ENCODE measurements around the gene CD84. TPM values are rescaled to one million over a fixed set of nuclear protein-coding genes. Genes with fewer than 3 reads are reported as not detected.

The CD84 gene
- total RNA-seq, 2 donors from 2014 or later = 1.2 to 6.7 TPM

DNA sequence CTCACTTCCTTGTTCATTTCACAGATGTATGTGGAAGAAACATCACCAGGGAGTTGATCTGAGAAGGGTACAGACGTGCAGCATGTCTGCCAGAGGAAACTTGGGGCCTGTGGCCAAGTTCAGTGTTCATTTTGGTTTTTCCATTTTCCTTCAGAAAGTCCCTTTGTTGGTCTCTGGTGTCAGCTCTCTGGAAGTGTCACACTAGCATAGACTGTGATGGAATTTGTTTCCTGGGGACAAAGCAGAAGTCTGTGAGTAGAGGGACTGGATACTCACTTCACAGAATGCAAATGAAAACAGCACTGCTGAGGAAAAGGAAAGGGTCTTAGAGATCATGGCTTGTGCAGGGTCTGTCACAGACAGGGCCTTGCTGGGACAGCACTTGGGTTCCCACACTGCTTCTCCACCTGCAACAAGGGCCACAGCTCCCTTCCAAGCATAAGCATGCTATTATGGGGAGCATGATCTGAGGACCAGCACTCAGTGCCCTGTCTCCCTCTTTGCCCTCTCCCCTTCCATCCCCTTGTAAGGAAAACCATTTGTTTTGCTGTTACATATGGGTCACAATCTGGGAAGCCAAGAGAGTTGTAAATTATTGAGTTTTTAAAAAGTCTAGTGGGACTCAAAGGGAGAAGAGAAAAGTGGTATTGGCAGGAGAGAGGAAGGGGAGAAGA, 31.4 kb upstream of the CD84 start:
- TF ChIP-seq POLR2A (IDR thresholded peaks at IDR 0.05) = no peak
- no peak for TF ChIP-seq CTCF (IDR thresholded peaks at IDR 0.05)
- TF ChIP-seq POLR2AphosphoS5 (IDR thresholded peaks at IDR 0.05) = no peak
- intact Hi-C loops (cut with DNase I) = no loop called here
- Histone ChIP-seq H3K9me3 (no peaks in the 10 kb centered on the region), H3K27me3 (replicated peaks; ENCODE audit: insufficient read depth) (no peaks in the 10 kb centered on the region), H3K4me3 (no peak overlapping the region), H3K36me3 (no peaks in the 10 kb centered on the region), H3K4me1 (replicated peaks) (no peaks in the 10 kb centered on the region), H3K27ac (no peak overlapping the region)
- no peak for DNase-seq (ENCODE audit: low spot score)
- 0% methylated on average over 1 of the region's 1 CpG for WGBS

DNA sequence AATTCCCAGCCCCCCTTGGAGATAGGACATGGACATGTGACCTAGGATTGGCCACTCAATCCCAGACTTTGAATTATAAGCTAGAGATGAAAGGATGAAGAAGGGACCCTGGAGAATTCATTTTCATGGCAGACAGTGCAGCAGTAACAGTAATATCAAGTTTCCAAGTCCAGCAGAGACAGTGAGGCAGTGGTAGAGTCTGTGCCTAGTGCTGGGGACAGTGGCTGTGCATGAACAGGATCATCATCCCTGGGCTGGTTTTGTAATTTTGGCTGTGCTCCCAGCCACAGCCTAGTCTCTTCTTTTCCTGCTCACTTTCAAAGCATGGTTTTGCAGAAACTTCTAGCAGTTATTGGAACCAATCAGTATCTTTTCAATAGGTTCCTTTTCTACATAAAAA, 29.6 kb upstream of the CD84 start:
- no peak overlapping the region for H3K4me3 ChIP-seq
- no peak for DNase-seq (ENCODE audit: low spot score)
- TF ChIP-seq CTCF (IDR thresholded peaks at IDR 0.05) = no peak
- TF ChIP-seq POLR2A (IDR thresholded peaks at IDR 0.05) = no peak
- TF ChIP-seq POLR2AphosphoS5 (IDR thresholded peaks at IDR 0.05) = no peak
- intact Hi-C loops (cut with DNase I) = loop anchor here (5.0 kb wide), 1 partner anchor 182 kb away; no protein-coding TSS in a partner anchor
- no peak overlapping the region for H3K27ac ChIP-seq
- no peaks in the 10 kb centered on the region for H3K4me1 ChIP-seq (replicated peaks)
- H3K9me3 ChIP-seq = no peaks in the 10 kb centered on the region
- no peaks in the 10 kb centered on the region for H3K36me3 ChIP-seq
- H3K27me3 ChIP-seq (replicated peaks; ENCODE audit: insufficient read depth) = no peaks in the 10 kb centered on the region

- no peak overlapping the region for H3K4me3 ChIP-seq
- no peaks in the 10 kb centered on the region for H3K27me3 ChIP-seq (replicated peaks; ENCODE audit: insufficient read depth)
- no peaks in the 10 kb centered on the region for H3K4me1 ChIP-seq (replicated peaks)
- no peaks in the 10 kb centered on the region for H3K36me3 ChIP-seq
- no peak for DNase-seq (ENCODE audit: low spot score)
- H3K9me3 ChIP-seq = no peaks in the 10 kb centered on the region
- intact Hi-C loops (cut with DNase I) = loop anchor here (5.0 kb wide), 1 partner anchor 181 kb away; no protein-coding TSS in a partner anchor
- H3K27ac ChIP-seq = no peak overlapping the region
- WGBS = 50% methylated on average over 2 of the region's 2 CpGs
- TF ChIP-seq CTCF (IDR thresholded peaks at IDR 0.05) = no peak
- TF ChIP-seq POLR2AphosphoS5 (IDR thresholded peaks at IDR 0.05) = no peak
- no peak for TF ChIP-seq POLR2A (IDR thresholded peaks at IDR 0.05)
These were observed 29.2 kb upstream of the CD84 start for GRCh38 chr1:160608514-160608913.

DNA sequence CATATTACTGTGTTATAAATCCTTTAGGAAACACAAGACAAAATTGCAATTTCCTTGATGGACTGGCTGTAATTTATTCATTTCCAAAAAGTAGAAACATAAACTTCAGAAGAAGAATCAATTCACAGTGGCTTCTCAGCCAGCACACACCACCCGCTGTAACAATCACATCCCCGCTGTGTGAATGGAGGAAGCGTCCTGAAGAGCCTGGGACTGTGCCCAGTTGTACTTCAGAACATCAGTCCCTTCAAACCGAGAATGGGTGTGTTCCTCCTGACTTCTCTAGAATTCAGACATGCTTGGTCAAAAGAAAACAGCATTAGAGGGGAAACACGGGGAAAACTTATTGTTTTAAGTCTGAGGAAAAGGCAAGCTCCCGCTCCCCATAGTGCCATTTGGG, 28.8 kb upstream of the CD84 start:
- H3K9me3 ChIP-seq = no peaks in the 10 kb centered on the region
- WGBS = 77% methylated on average over 6 of the region's 6 CpGs
- no peak overlapping the region for H3K4me3 ChIP-seq
- no peaks in the 10 kb centered on the region for H3K36me3 ChIP-seq
- no peak for DNase-seq (ENCODE audit: low spot score)
- H3K4me1 ChIP-seq (replicated peaks) = no peaks in the 10 kb centered on the region
- H3K27ac ChIP-seq = no peak overlapping the region
- H3K27me3 ChIP-seq (replicated peaks; ENCODE audit: insufficient read depth) = no peaks in the 10 kb centered on the region
- TF ChIP-seq POLR2AphosphoS5 (IDR thresholded peaks at IDR 0.05) (no peak), POLR2A (IDR thresholded peaks at IDR 0.05) (no peak), CTCF (IDR thresholded peaks at IDR 0.05) (no peak)
- intact Hi-C loops (cut with DNase I) = loop anchor here (5.0 kb wide), 1 partner anchor 181 kb away; no protein-coding TSS in a partner anchor

DNA sequence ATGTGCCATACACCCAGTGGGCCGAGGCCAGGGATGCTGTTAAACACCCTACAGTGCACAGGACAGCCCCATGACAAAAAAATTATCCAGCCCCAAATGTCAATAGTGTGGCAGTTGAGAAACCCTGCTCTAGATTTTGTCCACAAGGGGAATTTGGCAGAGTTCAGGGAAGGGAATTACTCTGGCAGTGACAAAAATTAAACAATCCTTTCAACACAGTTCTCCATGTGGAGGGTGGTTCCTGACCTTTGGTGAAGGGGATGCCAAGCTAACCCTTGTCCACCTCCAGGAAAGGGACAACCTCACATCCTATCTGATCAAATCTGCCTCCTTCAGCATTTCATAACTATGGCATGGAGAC, 28.4 kb upstream of the CD84 start:
- Histone ChIP-seq H3K4me3 (no peak overlapping the region), H3K9me3 (no peaks in the 10 kb centered on the region), H3K36me3 (no peaks in the 10 kb centered on the region), H3K27me3 (replicated peaks; ENCODE audit: insufficient read depth) (no peaks in the 10 kb centered on the region), H3K4me1 (replicated peaks) (no peaks in the 10 kb centered on the region), H3K27ac (no peak overlapping the region)
- DNase-seq (ENCODE audit: low spot score) = no peak
- WGBS = 93% methylated on average over 1 of the region's 1 CpG
- intact Hi-C loops (cut with DNase I) = loop anchor here (5.0 kb wide), 1 partner anchor 180 kb away; no protein-coding TSS in a partner anchor
- no peak for TF ChIP-seq CTCF (IDR thresholded peaks at IDR 0.05)
- no peak for TF ChIP-seq POLR2AphosphoS5 (IDR thresholded peaks at IDR 0.05)

Data from prostate gland (tissue), 2 donors.